CD14-positive monocyte (primary cell): Measurements from ENCODE around the gene EPHA4. TPM values are rescaled to one million over a fixed set of nuclear protein-coding genes. Genes with fewer than 3 reads are reported as not detected.

Source experiments
- DNase-seq, 3 donors: peaks; one replicate each; pipeline ENCODE4 v3.0.0-alpha.2; 2011 to 2022
- H2AFZ ChIP-seq: 2 replicates; pipeline ENCODE4 v1.6.0; 2012; ENCODE audit warnings: mild to moderate bottlenecking, low read depth, low read length, inconsistent platforms; ENCODE audit not compliant: insufficient read depth, poor library complexity, severe bottlenecking
- H3K27ac ChIP-seq, 2 donors: 1 replicate in 1 of 2; 2 replicates in 1 of 2; pipeline ENCODE4 v1.5.1; 2012 to 2013; ENCODE audit warnings: low read length in 2 of 2, control low read depth in 1 of 2, inconsistent platforms in 1 of 2, low read depth in 1 of 2, mild to moderate bottlenecking in 1 of 2
- H3K27me3 ChIP-seq, 2 donors: one replicate each; pipeline versions ENCODE4 v1.6.0 to v1.6.1; 2011 to 2013; ENCODE audit warnings: low read length in 2 of 2; ENCODE audit not compliant: control insufficient read depth in 2 of 2, insufficient read depth in 2 of 2
- H3K36me3 ChIP-seq, 2 donors: replicated peaks in 1 of 2; 1 replicate in 1 of 2; 2 replicates in 1 of 2; pipeline versions ENCODE4 v1.5.1 to v1.6.1; 2012 to 2013; ENCODE audit warnings: low read length in 2 of 2, control low read depth in 1 of 2, inconsistent platforms in 1 of 2, mild to moderate bottlenecking in 1 of 2; ENCODE audit not compliant: insufficient read depth in 2 of 2, control insufficient read depth in 1 of 2
- H3K4me1 ChIP-seq, 2 donors: 1 replicate in 1 of 2; 2 replicates in 1 of 2; pipeline versions ENCODE4 v1.5.1 to v1.6.1; 2012 to 2013; ENCODE audit warnings: low read length in 2 of 2, control low read depth in 1 of 2, inconsistent platforms in 1 of 2, mild to moderate bottlenecking in 1 of 2, moderate library complexity in 1 of 2; ENCODE audit not compliant: insufficient read depth in 2 of 2, control insufficient read depth in 1 of 2
- H3K4me2 ChIP-seq: replicated peaks from 2 replicates; pipeline ENCODE3; 2012; ENCODE audit warnings: low read length, moderate library complexity, mild to moderate bottlenecking; ENCODE audit not compliant: poor library complexity, severe bottlenecking; ENCODE audit errors: extremely low read depth
- H3K4me3 ChIP-seq, 3 experiments: fragments of 200-600 bp in 1 of 3; sonication (generic) in 1 of 3; replicated peaks in 1 of 3; 1 replicate in 2 of 3; 2 replicates in 1 of 3; pipeline ENCODE4 v1.5.1; 2011 to 2013; ENCODE audit warnings: low read length in 3 of 3, mild to moderate bottlenecking in 3 of 3, control low read depth in 2 of 3, low read depth in 2 of 3, inconsistent platforms in 1 of 3, moderate library complexity in 1 of 3
- H3K79me2 ChIP-seq: 2 replicates; pipeline ENCODE4 v1.6.0; 2012; ENCODE audit warnings: mild to moderate bottlenecking, control low read depth, inconsistent platforms, low read length, moderate library complexity; ENCODE audit not compliant: insufficient read depth
- H3K9ac ChIP-seq: 2 replicates; pipeline ENCODE4 v1.6.0; 2017; ENCODE audit warnings: low read length, mild to moderate bottlenecking; ENCODE audit not compliant: insufficient read depth, poor library complexity, severe bottlenecking
- H3K9me3 ChIP-seq, 2 donors: replicated peaks in 1 of 2; 1 replicate in 1 of 2; 2 replicates in 1 of 2; pipeline versions ENCODE4 v1.5.1 to v1.6.1; 2012 to 2013; ENCODE audit warnings: low read length in 2 of 2, control low read depth in 1 of 2; ENCODE audit not compliant: control insufficient read depth in 1 of 2, insufficient read depth in 1 of 2
- H4K20me1 ChIP-seq: 2 replicates; pipeline ENCODE4 v1.6.0; 2012; ENCODE audit warnings: mild to moderate bottlenecking, low read length, control low read depth, moderate library complexity; ENCODE audit not compliant: insufficient read depth
- H3K27ac Mint-ChIP-seq, 7 donors: one replicate each; pipeline ENCODE4 v1.8.0; 2020; ENCODE audit warnings: mild to moderate bottlenecking in 7 of 7, mixed read lengths in 7 of 7, moderate library complexity in 6 of 7, inconsistent platforms in 2 of 7
- H3K27me3 Mint-ChIP-seq, 3 donors: one replicate each; pipeline ENCODE4 v1.8.0; 2021 to 2022; ENCODE audit warnings: low read depth in 3 of 3, mild to moderate bottlenecking in 3 of 3, mixed read lengths in 3 of 3, moderate library complexity in 3 of 3, inconsistent platforms in 1 of 3
- H3K36me3 Mint-ChIP-seq, 2 donors: one replicate each; pipeline ENCODE4 v1.8.0; 2020; ENCODE audit warnings: mixed read lengths in 2 of 2, inconsistent platforms in 1 of 2, mild to moderate bottlenecking in 1 of 2
- H3K4me1 Mint-ChIP-seq: one replicate; pipeline ENCODE4 v1.8.0; 2020; ENCODE audit warnings: mild to moderate bottlenecking, mixed read lengths
- H3K4me3 Mint-ChIP-seq, 2 donors: one replicate each; pipeline ENCODE4 v1.8.0; 2020; ENCODE audit warnings: mild to moderate bottlenecking in 2 of 2, mixed read lengths in 2 of 2, moderate library complexity in 1 of 2
- H3K9me3 Mint-ChIP-seq, 7 donors: one replicate each; pipeline ENCODE4 v1.8.0; 2020 to 2022; ENCODE audit warnings: mixed read lengths in 7 of 7, mild to moderate bottlenecking in 6 of 7, moderate library complexity in 6 of 7, inconsistent platforms in 2 of 7
- CTCF ChIP-seq: fragments of 200-600 bp; IDR thresholded peaks from one replicate; pipeline ENCODE4 v1.8.0; 2022; ENCODE audit warnings: antibody characterized with exemption, mild to moderate bottlenecking
- WGBS: methylation state at CpG from one replicate; pipeline ENCODE4 v1.1.5; 2013; ENCODE audit warnings: missing lambda C conversion rate; ENCODE audit not compliant: insufficient coverage; 5-methylcytosine and 5-hydroxymethylcytosine counted together
- intact Hi-C, 2 donors: fragments of 100-400 bp; cut with micrococcal nuclease; formaldehyde crosslinking; loops; one replicate each; pipeline versions ENCODE4 v1.15.0 to v1.15.1; 2023
- polyA plus RNA-seq, 3 donors: library from polyadenylated mRNA; depleted of rRNA in 1 of 3; unstranded in 2 of 3; stranded (reverse) in 1 of 3; fragments of 300-500 nt in 2 of 3; fragments of >200 nt in 1 of 3; fragmentation: Illumina TruSeq in 2 of 3; gene quantifications; 1 replicate in 2 of 3; 2 replicates in 1 of 3; pipeline ENCODE4 v1.2.3, GENCODE V29; 2012 to 2021

The EPHA4 gene
- polyA plus RNA-seq, 3 donors: 0.15 to 0.31 TPM; not detected in 1

- TF ChIP-seq CTCF: no peak
- Histone ChIP-seq H3K27ac (no peak overlapping the region), H3K4me2 (no peak overlapping the region), H3K4me3 (no peak overlapping the region), H3K9me3 (peaks cover 0 to 3% of the 10 kb centered on the region in 2 donors), H3K27me3 (no peaks in the 10 kb centered on the region), H3K9ac (no peak overlapping the region), H3K79me2 (no peaks in the 10 kb centered on the region), H2AFZ (no peak overlapping the region), H4K20me1 (no peaks in the 10 kb centered on the region), H3K36me3 (no peaks in the 10 kb centered on the region), H3K4me1 (no peaks in the 10 kb centered on the region)
- Mint-ChIP-seq H3K4me3 (no peak overlapping the region), H3K27me3 (peaks cover 0 to 3% (median 0%) of the 10 kb centered on the region in 3 donors), H3K36me3 (no peaks in the 10 kb centered on the region), H3K4me1 (no peaks in the 10 kb centered on the region), H3K27ac (no peak overlapping the region), H3K9me3 (no peaks in the 10 kb centered on the region)
- intact Hi-C loops: no loop called here
- WGBS: 83% methylated on average over 1 of the region's 3 CpGs
- no peak for DNase-seq
These were observed 29.3 kb upstream of the EPHA4 start for GRCh38 chr2:221601376-221601775.

- Histone ChIP-seq H3K4me1 (no peaks in the 10 kb centered on the region), H3K27me3 (no peaks in the 10 kb centered on the region), H4K20me1 (no peaks in the 10 kb centered on the region), H3K36me3 (no peaks in the 10 kb centered on the region), H3K4me3 (no peak overlapping the region), H3K9ac (no peak overlapping the region), H3K79me2 (no peaks in the 10 kb centered on the region), H3K9me3 (peaks cover 0 to 3% of the 10 kb centered on the region in 2 donors), H3K4me2 (no peak overlapping the region), H3K27ac (no peak overlapping the region), H2AFZ (no peak overlapping the region)
- Mint-ChIP-seq H3K36me3 (no peaks in the 10 kb centered on the region), H3K27me3 (peaks cover 0 to 3% (median 0%) of the 10 kb centered on the region in 3 donors), H3K4me3 (no peak overlapping the region), H3K27ac (no peak overlapping the region), H3K4me1 (no peaks in the 10 kb centered on the region), H3K9me3 (peaks cover 0 to under 1% (median 0%) of the 10 kb centered on the region in 7 donors)
- intact Hi-C loops: no loop called here
- TF ChIP-seq CTCF: no peak
- no CpG with 5 or more reads among the region's 5 CpGs for WGBS
- DNase-seq: no peak
These were observed 28.3 kb upstream of the EPHA4 start for GRCh38 chr2:221600388-221600787.
